Measurements from ENCODE around the gene SMDT1. TPM values are rescaled to one million over a fixed set of nuclear protein-coding genes. Genes with fewer than 3 reads are reported as not detected.
A peak's percentile ranks its signal among the peaks of the same experiment; 100 is the strongest.

Gene SMDT1
- total RNA-seq, 1 donor from 2014 or later = 113 TPM

DNA sequence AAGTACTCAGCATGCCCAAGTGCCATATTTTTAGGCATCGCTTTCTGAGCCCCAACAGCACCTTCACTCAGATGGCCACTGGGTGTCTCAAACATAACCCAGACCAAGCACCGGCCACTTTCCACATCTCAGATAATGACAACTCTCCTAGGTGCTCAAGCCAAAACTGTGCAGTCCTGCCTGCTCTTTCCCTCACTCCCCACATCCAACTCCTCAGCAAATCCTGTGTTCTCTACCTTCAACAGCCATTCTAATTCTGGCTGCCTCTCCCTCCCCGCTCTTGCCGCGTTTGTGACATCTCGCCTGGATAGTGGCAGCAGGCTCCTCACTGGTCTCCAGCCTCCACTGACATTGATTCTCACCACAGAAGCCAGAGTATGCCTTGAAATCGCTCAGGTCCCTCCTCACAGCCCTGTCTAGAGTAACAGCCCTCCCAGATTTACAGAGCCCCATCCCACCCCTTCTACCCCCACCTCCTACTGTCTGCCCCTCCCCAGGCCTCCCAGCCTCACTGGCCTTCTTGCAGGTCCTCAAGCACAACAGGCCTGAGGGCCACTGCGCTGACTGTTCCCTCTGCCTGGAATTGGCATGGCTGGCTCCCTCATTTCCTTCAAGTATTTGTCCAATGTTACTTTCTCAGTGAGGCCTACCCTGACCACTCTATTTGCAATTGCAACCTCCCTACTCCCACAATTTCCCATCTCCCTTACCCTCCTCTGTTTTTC is 6.7 kb upstream of the SMDT1 start:
- Histone ChIP-seq H3K27ac (no peak overlapping the region), H3K4me3 (no peak overlapping the region), H3K27me3 (no peaks in the 10 kb centered on the region), H3K4me1 (peaks cover 34% of the 10 kb centered on the region), H3K36me3 (peaks cover 5% of the 10 kb centered on the region), H3K9me3 (no peaks in the 10 kb centered on the region)
- intact Hi-C loops (cut with DNase I) = no loop called here
- DNase-seq (no peak), ATAC-seq (no peak)
- TF ChIP-seq, protein P1, sequence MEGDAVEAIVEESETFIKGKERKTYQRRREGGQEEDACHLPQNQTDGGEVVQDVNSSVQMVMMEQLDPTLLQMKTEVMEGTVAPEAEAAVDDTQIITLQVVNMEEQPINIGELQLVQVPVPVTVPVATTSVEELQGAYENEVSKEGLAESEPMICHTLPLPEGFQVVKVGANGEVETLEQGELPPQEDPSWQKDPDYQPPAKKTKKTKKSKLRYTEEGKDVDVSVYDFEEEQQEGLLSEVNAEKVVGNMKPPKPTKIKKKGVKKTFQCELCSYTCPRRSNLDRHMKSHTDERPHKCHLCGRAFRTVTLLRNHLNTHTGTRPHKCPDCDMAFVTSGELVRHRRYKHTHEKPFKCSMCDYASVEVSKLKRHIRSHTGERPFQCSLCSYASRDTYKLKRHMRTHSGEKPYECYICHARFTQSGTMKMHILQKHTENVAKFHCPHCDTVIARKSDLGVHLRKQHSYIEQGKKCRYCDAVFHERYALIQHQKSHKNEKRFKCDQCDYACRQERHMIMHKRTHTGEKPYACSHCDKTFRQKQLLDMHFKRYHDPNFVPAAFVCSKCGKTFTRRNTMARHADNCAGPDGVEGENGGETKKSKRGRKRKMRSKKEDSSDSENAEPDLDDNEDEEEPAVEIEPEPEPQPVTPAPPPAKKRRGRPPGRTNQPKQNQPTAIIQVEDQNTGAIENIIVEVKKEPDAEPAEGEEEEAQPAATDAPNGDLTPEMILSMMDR (IDR thresholded peaks at IDR 0.05) = no peak

GRCh38 chr22:42073621-42074041 is 5.9 kb upstream of the SMDT1 start:
- TF ChIP-seq, protein P1 (IDR thresholded peaks at IDR 0.05) = no peak
- H3K27me3 ChIP-seq = no peaks in the 10 kb centered on the region
- intact Hi-C loops (cut with DNase I) = no loop called here
- no peaks in the 10 kb centered on the region for H3K36me3 ChIP-seq
- no peaks in the 10 kb centered on the region for H3K9me3 ChIP-seq
- ATAC-seq (no peak), DNase-seq (no peak)
- peak overlapping the region; percentile 90 for H3K27ac ChIP-seq
- peak overlapping the region; percentile 65 for H3K4me3 ChIP-seq
- H3K4me1 ChIP-seq = peaks cover 43% of the 10 kb centered on the region

DNA sequence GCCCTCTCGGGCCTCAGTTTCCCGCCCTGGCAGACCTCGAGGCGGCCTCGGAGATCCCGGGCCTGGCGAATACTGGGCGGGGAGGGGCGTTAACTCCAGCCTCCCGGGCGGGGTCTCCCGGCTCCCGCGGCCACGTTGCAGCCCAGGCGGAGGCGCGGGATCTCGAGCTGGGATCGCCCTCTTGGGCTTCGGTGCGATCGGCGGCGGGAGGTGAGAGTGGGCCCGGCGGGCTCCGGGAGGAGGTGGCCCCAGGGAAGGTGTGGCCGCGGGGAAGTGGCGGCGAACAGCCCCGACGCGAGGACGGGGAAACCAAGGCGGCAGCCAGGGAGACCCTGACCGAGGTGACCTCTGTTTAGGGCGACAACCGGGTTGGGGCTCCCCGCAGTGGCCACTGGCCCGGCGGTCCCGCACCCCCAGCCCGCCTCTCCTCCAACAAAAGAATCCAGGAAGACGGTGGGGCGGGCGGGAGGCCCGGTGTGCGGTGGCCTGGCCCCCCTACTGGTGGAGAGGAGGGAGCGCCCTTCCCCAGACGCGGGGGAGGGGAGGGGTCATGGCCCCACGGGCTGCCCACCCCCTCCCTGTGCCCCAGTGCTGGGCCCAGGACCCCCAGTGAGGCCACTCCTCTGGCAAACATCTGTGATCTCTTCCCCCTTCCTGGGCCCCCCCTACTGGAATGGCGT is 5.2 kb upstream of the SMDT1 start, which contains the start of gene PHETA2:
Gene PHETA2 (plus strand): TSS at position 117 of the 680 bp plus-strand sequence. CDS start 3,046 bp downstream, outside the sequence.
- peak within 1 kb of the TSS; percentile 90 for H3K27ac ChIP-seq
- no peaks in the 10 kb centered on the region for H3K27me3 ChIP-seq
- DNase-seq (peak; percentile 85), ATAC-seq (peak; percentile 8)
- H3K4me1 ChIP-seq = peaks cover 49% of the 10 kb centered on the region
- no peaks in the 10 kb centered on the region for H3K36me3 ChIP-seq
- peak within 1 kb of the TSS; percentile 65 for H3K4me3 ChIP-seq
- H3K9me3 ChIP-seq = no peaks in the 10 kb centered on the region
- intact Hi-C loops (cut with DNase I) = no loop called here
- TF ChIP-seq, protein P1 (IDR thresholded peaks at IDR 0.05) = peak; percentile 53

DNA sequence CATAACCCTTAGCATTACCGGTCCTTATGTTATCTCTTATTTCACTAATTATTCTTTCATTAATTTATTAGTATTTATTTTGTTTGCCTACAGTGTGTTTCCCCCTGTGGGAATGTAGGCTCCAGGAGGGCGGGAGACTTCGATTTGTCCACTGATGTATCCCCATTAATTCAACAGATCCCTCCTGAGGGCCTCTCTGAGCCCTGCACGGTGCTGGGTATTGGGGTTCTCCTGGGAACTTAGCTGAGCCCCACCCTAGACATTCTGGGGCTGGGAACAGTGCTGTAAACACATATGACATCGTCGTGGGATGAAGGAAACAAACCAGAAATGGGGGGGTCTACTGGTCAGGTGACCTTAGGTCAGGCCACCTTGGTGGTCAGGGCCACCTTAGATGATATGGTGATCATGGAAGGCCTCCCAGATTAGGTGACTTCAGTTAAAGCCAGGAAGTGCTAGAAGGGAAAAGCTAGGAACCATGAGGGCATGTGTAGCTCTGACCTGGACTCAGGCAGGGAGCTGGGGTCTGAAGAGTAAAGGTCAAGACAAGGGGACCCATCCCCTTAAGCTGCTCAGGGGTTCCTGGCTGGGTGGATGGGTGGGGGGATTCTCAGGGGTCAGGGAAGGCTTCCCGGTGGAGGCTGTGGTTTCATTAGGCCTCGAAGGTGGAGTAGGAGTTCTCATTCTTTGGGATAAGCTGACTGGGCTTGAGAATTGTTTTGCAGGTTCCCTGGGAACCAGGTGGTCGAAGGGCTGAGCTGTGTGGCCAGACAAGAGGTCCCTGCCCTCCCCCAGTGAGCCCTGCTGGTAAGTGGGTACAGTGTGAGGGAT is 4.4 kb upstream of the SMDT1 start:
- ATAC-seq = no peak
- Histone ChIP-seq H3K9me3 (no peaks in the 10 kb centered on the region), H3K36me3 (no peaks in the 10 kb centered on the region), H3K4me3 (peak overlapping the region; percentile 65), H3K27ac (peak overlapping the region; percentile 90), H3K4me1 (peaks cover 41% of the 10 kb centered on the region), H3K27me3 (no peaks in the 10 kb centered on the region)
- intact Hi-C loops (cut with DNase I) = no loop called here
- no peak for DNase-seq
- TF ChIP-seq, protein P1 (IDR thresholded peaks at IDR 0.05) = no peak

DNA sequence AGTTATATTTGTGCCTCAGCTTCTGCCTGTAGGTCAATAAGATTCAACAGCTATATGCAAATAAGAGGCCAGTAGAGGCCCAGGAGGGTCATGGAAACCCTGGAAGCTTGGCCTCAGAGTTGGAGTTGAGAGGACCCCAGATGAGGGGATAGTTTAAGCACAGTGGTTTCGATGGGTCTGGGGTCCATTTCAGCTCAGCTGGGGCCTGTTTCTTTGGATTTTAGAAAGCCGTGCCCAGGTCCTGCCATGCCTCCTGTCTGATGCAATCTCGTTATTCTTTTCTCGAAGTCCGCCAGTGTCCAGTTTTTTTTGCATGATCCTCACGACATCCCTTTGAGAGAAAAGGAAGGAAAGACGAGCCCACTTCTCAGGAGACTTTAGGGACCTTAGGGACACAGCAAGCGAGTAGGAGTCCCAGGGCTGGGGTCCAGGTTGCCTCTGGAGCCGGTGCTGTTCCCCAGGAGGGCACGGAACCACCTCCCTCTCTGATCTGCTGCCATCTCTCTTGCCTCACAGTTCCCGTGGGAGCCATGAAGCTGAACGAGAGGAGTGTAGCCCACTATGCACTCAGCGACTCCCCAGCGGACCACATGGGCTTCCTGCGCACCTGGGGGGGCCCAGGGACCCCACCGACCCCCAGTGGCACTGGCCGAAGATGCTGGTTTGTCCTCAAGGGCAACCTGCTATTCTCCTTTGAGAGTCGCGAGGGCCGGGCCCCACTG is 2.6 kb upstream of the SMDT1 start:
- Histone ChIP-seq H3K4me3 (no peak overlapping the region), H3K36me3 (no peaks in the 10 kb centered on the region), H3K4me1 (peaks cover 39% of the 10 kb centered on the region), H3K27me3 (no peaks in the 10 kb centered on the region), H3K9me3 (no peaks in the 10 kb centered on the region), H3K27ac (no peak overlapping the region)
- DNase-seq (no peak), ATAC-seq (no peak)
- intact Hi-C loops (cut with DNase I) = no loop called here
- TF ChIP-seq, protein P1 (IDR thresholded peaks at IDR 0.05) = no peak
